ENCODE measurements around the gene EPSTI1.

Gene EPSTI1

DNA sequence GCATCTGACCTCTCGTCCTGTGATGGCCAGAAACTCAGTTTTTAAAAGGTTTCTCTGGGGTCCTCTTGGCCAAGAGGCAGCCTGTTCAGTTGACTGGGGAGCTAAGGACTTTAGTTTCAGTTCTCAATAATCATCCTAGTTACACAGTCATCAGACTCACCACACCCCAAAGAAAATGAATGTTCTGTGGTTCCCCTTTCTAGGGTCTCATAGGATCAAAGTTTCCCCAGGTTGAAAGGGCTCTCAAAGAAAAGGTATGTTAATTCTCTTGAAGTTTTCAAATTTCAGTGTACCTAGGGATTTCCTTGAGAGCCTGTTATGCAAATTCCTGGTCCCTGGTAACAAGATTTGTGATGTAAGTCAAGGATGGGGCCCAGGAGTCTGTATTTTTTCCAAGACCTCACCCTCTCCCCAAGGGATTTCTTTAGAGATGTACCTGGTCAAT lies 115.7 kb downstream of the EPSTI1 start:
- no peak overlapping the region for H2BK5ac ChIP-seq (ENCODE audit: low read depth, low read length, poor library complexity)
- H3K36me3 ChIP-seq (ENCODE audit: control insufficient read depth in 1 of 2, insufficient read depth in 2 of 2, low read length in 2 of 2) = no peaks in the 10 kb centered on the region
- H3K79me2 ChIP-seq (ENCODE audit: control insufficient read depth, insufficient read depth, low read length, poor library complexity) = no peaks in the 10 kb centered on the region
- H3K27ac ChIP-seq (ENCODE audit: low read depth, low read length) = no peak overlapping the region
- no peaks in the 10 kb centered on the region for H3K27me3 ChIP-seq (ENCODE audit: insufficient read depth, low read length)
- no peak overlapping the region for H4K12ac ChIP-seq (ENCODE audit: low read depth, low read length)
- no peak overlapping the region for H3K9ac ChIP-seq (ENCODE audit: low read length)
- H3K23ac ChIP-seq (ENCODE audit: low read length) = no peak overlapping the region
- H3K18ac ChIP-seq (ENCODE audit: low read length) = no peak overlapping the region
- DNase-seq = peak in 1 of 2 donors; percentile 10
- H3K4me1 ChIP-seq (ENCODE audit: control insufficient read depth in 1 of 2, insufficient read depth in 2 of 2, low read length in 2 of 2) = peaks cover 0 to 3% of the 10 kb centered on the region in 2 experiments
- H2BK12ac ChIP-seq (ENCODE audit: low read length) = no peak overlapping the region
- WGBS (ENCODE audit: extremely low coverage, insufficient coverage, insufficient read length) = no CpG with 5 or more reads among the region's 1 CpG
- H2BK120ac ChIP-seq (ENCODE audit: insufficient read depth, low read length, poor library complexity) = no peak overlapping the region
- no peak overlapping the region for H4K8ac ChIP-seq (ENCODE audit: low read depth, low read length)
- H2AFZ ChIP-seq (ENCODE audit: insufficient read depth, low read length, poor library complexity) = no peak overlapping the region
- no peak overlapping the region for H2AK5ac ChIP-seq (ENCODE audit: low read length)
- no peak overlapping the region for H3K4ac ChIP-seq (ENCODE audit: low read depth, low read length)
- peaks cover 2% of the 10 kb centered on the region for H3K79me1 ChIP-seq (ENCODE audit: low read length)
- H3K4me2 ChIP-seq (ENCODE audit: low read length) = no peak overlapping the region
- no peak overlapping the region for H3K14ac ChIP-seq (ENCODE audit: low read length)
- H3K9me3 ChIP-seq (ENCODE audit: insufficient read depth, low read depth, low read length) = no peaks in the 10 kb centered on the region
- no peak overlapping the region for H4K91ac ChIP-seq (ENCODE audit: low read depth, low read length)
- no peak overlapping the region for H3K4me3 ChIP-seq (ENCODE audit: low read depth, low read length)

DNA sequence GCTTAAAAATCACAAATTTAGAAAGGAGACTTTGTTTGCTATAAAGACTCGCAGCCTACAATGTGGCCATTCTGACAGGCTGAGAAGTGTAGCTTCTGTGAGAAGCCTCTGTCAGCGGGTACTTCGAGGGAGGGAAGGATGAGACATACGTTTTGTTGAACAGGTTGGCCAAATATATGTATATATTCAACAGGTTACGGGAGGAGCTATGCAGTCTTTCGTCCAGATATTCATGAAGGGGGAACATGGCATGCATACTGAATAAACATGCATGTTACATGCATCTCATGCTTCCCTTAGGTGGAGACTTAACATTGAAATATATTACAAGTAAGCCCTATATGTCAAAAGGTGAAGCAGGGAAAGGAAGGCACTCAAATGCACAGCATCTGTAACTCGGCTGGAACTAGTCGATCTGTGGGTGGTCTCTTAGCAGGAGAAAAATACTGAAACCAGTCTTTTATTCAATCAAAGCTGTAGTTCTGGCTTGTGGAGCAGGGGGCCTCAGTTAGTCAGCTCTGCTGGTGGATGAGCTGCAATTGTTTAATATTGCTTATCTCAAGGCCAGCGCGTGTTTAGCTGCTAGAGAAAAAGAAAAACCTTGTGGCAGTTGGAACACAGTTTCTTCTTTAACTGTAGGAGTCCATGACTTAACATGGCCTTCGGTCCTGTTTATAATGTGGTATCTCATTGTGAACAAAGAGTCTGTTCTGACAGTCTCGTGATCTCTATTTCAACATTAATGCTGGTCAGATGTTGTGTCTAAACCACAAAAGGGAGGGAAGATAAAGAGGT lies 116.4 kb downstream of the EPSTI1 start:
- Histone ChIP-seq H3K4me1 (ENCODE audit: control insufficient read depth in 1 of 2, insufficient read depth in 2 of 2, low read length in 2 of 2) (peaks cover 0 to 3% of the 10 kb centered on the region in 2 experiments), H3K18ac (ENCODE audit: low read length) (no peak overlapping the region), H4K8ac (ENCODE audit: low read depth, low read length) (no peak overlapping the region), H3K79me1 (ENCODE audit: low read length) (peaks cover 2% of the 10 kb centered on the region), H2BK120ac (ENCODE audit: insufficient read depth, low read length, poor library complexity) (no peak overlapping the region), H2BK5ac (ENCODE audit: low read depth, low read length, poor library complexity) (no peak overlapping the region), H3K23ac (ENCODE audit: low read length) (no peak overlapping the region), H3K14ac (ENCODE audit: low read length) (no peak overlapping the region), H3K4me2 (ENCODE audit: low read length) (no peak overlapping the region), H2BK12ac (ENCODE audit: low read length) (no peak overlapping the region), H4K12ac (ENCODE audit: low read depth, low read length) (no peak overlapping the region), H4K91ac (ENCODE audit: low read depth, low read length) (no peak overlapping the region), H3K4ac (ENCODE audit: low read depth, low read length) (no peak overlapping the region), H3K36me3 (ENCODE audit: control insufficient read depth in 1 of 2, insufficient read depth in 2 of 2, low read length in 2 of 2) (no peaks in the 10 kb centered on the region), H3K27ac (ENCODE audit: low read depth, low read length) (no peak overlapping the region), H3K4me3 (ENCODE audit: low read depth, low read length) (no peak overlapping the region), H2AK5ac (ENCODE audit: low read length) (no peak overlapping the region), H3K79me2 (ENCODE audit: control insufficient read depth, insufficient read depth, low read length, poor library complexity) (no peaks in the 10 kb centered on the region), H2AFZ (ENCODE audit: insufficient read depth, low read length, poor library complexity) (no peak overlapping the region), H3K9me3 (ENCODE audit: insufficient read depth, low read depth, low read length) (no peaks in the 10 kb centered on the region), H3K27me3 (ENCODE audit: insufficient read depth, low read length) (no peaks in the 10 kb centered on the region), H3K9ac (ENCODE audit: low read length) (no peak overlapping the region)
- DNase-seq = no peak
- no CpG with 5 or more reads among the region's 12 CpGs for WGBS (ENCODE audit: extremely low coverage, insufficient coverage, insufficient read length)

DNA sequence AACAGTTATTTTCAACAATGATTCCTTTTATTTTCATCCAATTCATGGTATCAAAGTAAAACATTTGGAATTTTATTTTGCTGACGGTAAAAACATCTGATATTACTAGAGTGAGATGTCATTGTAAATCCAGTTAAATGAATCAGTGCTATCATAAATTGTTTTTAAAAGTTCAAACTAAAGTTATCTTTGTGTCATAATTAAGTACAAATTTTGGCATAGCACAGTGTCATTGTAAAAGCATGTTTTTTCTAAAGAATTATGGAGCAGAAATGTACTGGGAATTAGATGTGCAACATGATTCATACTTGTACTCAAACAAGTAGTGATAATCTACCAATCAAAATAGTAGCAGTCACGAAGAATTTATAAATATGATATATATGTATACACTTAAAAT lies 117.8 kb downstream of the EPSTI1 start:
- no CpG with 5 or more reads among the region's 2 CpGs for WGBS (ENCODE audit: extremely low coverage, insufficient coverage, insufficient read length)
- H3K14ac ChIP-seq (ENCODE audit: low read length) = no peak overlapping the region
- H3K4ac ChIP-seq (ENCODE audit: low read depth, low read length) = no peak overlapping the region
- no peak overlapping the region for H4K12ac ChIP-seq (ENCODE audit: low read depth, low read length)
- H3K27ac ChIP-seq (ENCODE audit: low read depth, low read length) = no peak overlapping the region
- H3K18ac ChIP-seq (ENCODE audit: low read length) = no peak overlapping the region
- no peak overlapping the region for H3K4me2 ChIP-seq (ENCODE audit: low read length)
- H2BK120ac ChIP-seq (ENCODE audit: insufficient read depth, low read length, poor library complexity) = no peak overlapping the region
- H2AFZ ChIP-seq (ENCODE audit: insufficient read depth, low read length, poor library complexity) = no peak overlapping the region
- H2BK5ac ChIP-seq (ENCODE audit: low read depth, low read length, poor library complexity) = no peak overlapping the region
- H3K9me3 ChIP-seq (ENCODE audit: insufficient read depth, low read depth, low read length) = no peaks in the 10 kb centered on the region
- H4K8ac ChIP-seq (ENCODE audit: low read depth, low read length) = no peak overlapping the region
- H4K91ac ChIP-seq (ENCODE audit: low read depth, low read length) = no peak overlapping the region
- no peaks in the 10 kb centered on the region for H3K27me3 ChIP-seq (ENCODE audit: insufficient read depth, low read length)
- H3K36me3 ChIP-seq (ENCODE audit: control insufficient read depth in 1 of 2, insufficient read depth in 2 of 2, low read length in 2 of 2) = no peaks in the 10 kb centered on the region
- H3K79me2 ChIP-seq (ENCODE audit: control insufficient read depth, insufficient read depth, low read length, poor library complexity) = no peaks in the 10 kb centered on the region
- H2AK5ac ChIP-seq (ENCODE audit: low read length) = no peak overlapping the region
- H3K4me1 ChIP-seq (ENCODE audit: control insufficient read depth in 1 of 2, insufficient read depth in 2 of 2, low read length in 2 of 2) = no peaks in the 10 kb centered on the region
- no peak overlapping the region for H2BK12ac ChIP-seq (ENCODE audit: low read length)
- no peak overlapping the region for H3K9ac ChIP-seq (ENCODE audit: low read length)
- no peak overlapping the region for H3K23ac ChIP-seq (ENCODE audit: low read length)
- no peaks in the 10 kb centered on the region for H3K79me1 ChIP-seq (ENCODE audit: low read length)
- no peak overlapping the region for H3K4me3 ChIP-seq (ENCODE audit: low read depth, low read length)
- DNase-seq = no peak

DNA sequence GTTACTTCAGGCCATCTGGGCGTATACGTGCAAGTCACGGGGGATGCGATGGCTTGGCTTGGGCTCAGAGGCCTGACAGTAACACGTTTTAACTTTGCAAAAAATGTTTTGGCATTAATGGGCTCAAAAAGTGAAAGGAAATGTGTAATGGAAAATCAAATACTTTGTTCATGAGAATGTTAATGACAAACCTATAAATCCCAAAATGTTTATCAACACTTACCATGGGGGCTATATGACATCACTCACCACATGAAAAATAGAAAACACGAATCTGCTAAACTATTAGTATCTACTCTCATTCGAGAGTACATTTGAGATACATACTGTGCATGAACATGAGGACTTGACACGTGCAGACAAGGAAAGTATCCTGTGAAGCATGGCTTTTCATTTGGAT lies 119.0 kb downstream of the EPSTI1 start:
- H2AFZ ChIP-seq (ENCODE audit: insufficient read depth, low read length, poor library complexity) = no peak overlapping the region
- no CpG with 5 or more reads among the region's 8 CpGs for WGBS (ENCODE audit: extremely low coverage, insufficient coverage, insufficient read length)
- H3K27ac ChIP-seq (ENCODE audit: low read depth, low read length) = no peak overlapping the region
- no peak overlapping the region for H4K12ac ChIP-seq (ENCODE audit: low read depth, low read length)
- no peak overlapping the region for H3K4me3 ChIP-seq (ENCODE audit: low read depth, low read length)
- no peak overlapping the region for H3K18ac ChIP-seq (ENCODE audit: low read length)
- no peak overlapping the region for H4K91ac ChIP-seq (ENCODE audit: low read depth, low read length)
- H3K14ac ChIP-seq (ENCODE audit: low read length) = no peak overlapping the region
- no peak overlapping the region for H2BK120ac ChIP-seq (ENCODE audit: insufficient read depth, low read length, poor library complexity)
- no peaks in the 10 kb centered on the region for H3K27me3 ChIP-seq (ENCODE audit: insufficient read depth, low read length)
- no peak overlapping the region for H2BK12ac ChIP-seq (ENCODE audit: low read length)
- H3K4me1 ChIP-seq (ENCODE audit: control insufficient read depth in 1 of 2, insufficient read depth in 2 of 2, low read length in 2 of 2) = no peaks in the 10 kb centered on the region
- no peak for DNase-seq
- no peaks in the 10 kb centered on the region for H3K79me1 ChIP-seq (ENCODE audit: low read length)
- H4K8ac ChIP-seq (ENCODE audit: low read depth, low read length) = no peak overlapping the region
- H3K9ac ChIP-seq (ENCODE audit: low read length) = no peak overlapping the region
- no peaks in the 10 kb centered on the region for H3K79me2 ChIP-seq (ENCODE audit: control insufficient read depth, insufficient read depth, low read length, poor library complexity)
- no peaks in the 10 kb centered on the region for H3K9me3 ChIP-seq (ENCODE audit: insufficient read depth, low read depth, low read length)
- H3K23ac ChIP-seq (ENCODE audit: low read length) = no peak overlapping the region
- H2BK5ac ChIP-seq (ENCODE audit: low read depth, low read length, poor library complexity) = no peak overlapping the region
- H3K4me2 ChIP-seq (ENCODE audit: low read length) = no peak overlapping the region
- H3K4ac ChIP-seq (ENCODE audit: low read depth, low read length) = no peak overlapping the region
- no peak overlapping the region for H2AK5ac ChIP-seq (ENCODE audit: low read length)
- no peaks in the 10 kb centered on the region for H3K36me3 ChIP-seq (ENCODE audit: control insufficient read depth in 1 of 2, insufficient read depth in 2 of 2, low read length in 2 of 2)

Data from trophoblast cell (in vitro differentiated cells and primary cell).